ENCODE results near the gene STPG3. TPM values are rescaled to one million over a fixed set of nuclear protein-coding genes. Genes with fewer than 3 reads are reported as not detected.

The STPG3 gene
- polyA plus RNA-seq, 1 of the 3 experiments (the other 2 are of a cell fraction), result not detected

- no peak for TF ChIP-seq RFX5 (IDR thresholded peaks at IDR 0.05; ENCODE audit: low read length)
- TF ChIP-seq NFIC (IDR thresholded peaks at IDR 0.05; ENCODE audit: borderline replicate concordance), result peak; percentile 74
- TF ChIP-seq IRF3 (IDR thresholded peaks at IDR 0.05; ENCODE audit: low read depth, low read length), result no peak
- TF ChIP-seq YY1 (IDR thresholded peaks at IDR 0.05; ENCODE audit: low read depth), result no peak
- 0 out of 2 replicates have a peak, but pooled peaks have one; percentile 6 for TF ChIP-seq SIN3A (IDR thresholded peaks at IDR 0.05; ENCODE audit: borderline replicate concordance, low read depth, low read length)
- TF ChIP-seq USF2 (IDR thresholded peaks at IDR 0.05; ENCODE audit: borderline replicate concordance, low read depth, low read length), result no peak; the same call in 1 of the 2 replicates
- peak; percentile 59 for TF ChIP-seq NRF1 (IDR thresholded peaks at IDR 0.05; ENCODE audit: low read depth, low read length)
- peak; percentile 92 for TF ChIP-seq MAX (IDR thresholded peaks at IDR 0.05; ENCODE audit: low read depth)
- no peak for TF ChIP-seq ZBTB33 (IDR thresholded peaks at IDR 0.05; ENCODE audit: borderline replicate concordance, low read depth)
- TF ChIP-seq MEF2A (IDR thresholded peaks at IDR 0.05; ENCODE audit: borderline replicate concordance, low read depth), result no peak
- no peak for TF ChIP-seq PBX3 (IDR thresholded peaks at IDR 0.05)
- TF ChIP-seq USF1 (IDR thresholded peaks at IDR 0.05; ENCODE audit: borderline replicate concordance, low read depth), result peak; percentile 63
- TF ChIP-seq MXI1 (IDR thresholded peaks at IDR 0.05; ENCODE audit: low read depth, low read length), result peak; percentile 84
- no peak for TF ChIP-seq GATA2 (CRISPR knock-in tag; IDR thresholded peaks at IDR 0.05)
- TF ChIP-seq EP300 (IDR thresholded peaks at IDR 0.05; ENCODE audit: borderline replicate concordance in 1 of 2, low read depth in 1 of 2, low read length in 1 of 2), result no peak
- TF ChIP-seq TAF1 (IDR thresholded peaks at IDR 0.05; ENCODE audit: borderline replicate concordance, low read depth, low read length), result peak; percentile 65; the same call in 1 of the 2 replicates
- Histone ChIP-seq H3K27me3 (ENCODE audit: insufficient read depth) (no peaks in the 10 kb centered on the region), H2AFZ (ENCODE audit: low read depth) (peak overlapping the region; percentile 58; the same call in 1 of the 2 replicates), H3K27ac (ENCODE audit: low read depth in 2 of 2, low read length in 1 of 2) (peak overlapping the region; percentile 95 to 98), H3K4me3 (ENCODE audit: low read depth in 2 of 2, low read length in 1 of 2) (peak overlapping the region; percentile 57 to 71), H3K79me2 (ENCODE audit: insufficient read depth) (peaks cover 55% of the 10 kb centered on the region), H3K36me3 (replicated peaks in 1 of 2; ENCODE audit: control insufficient read depth in 1 of 2, insufficient read depth in 2 of 2, low read length in 1 of 2) (peaks cover 13 to 20% of the 10 kb centered on the region in 2 experiments), H3K4me2 (peak overlapping the region; percentile 97), H3K9me2 (no peaks in the 10 kb centered on the region), H3K9ac (peak overlapping the region; percentile 94), H4K20me1 (ENCODE audit: insufficient read depth) (peaks cover 29% of the 10 kb centered on the region), H3K4me1 (ENCODE audit: control insufficient read depth in 1 of 2, insufficient read depth in 2 of 2, low read depth in 1 of 2, low read length in 1 of 2) (peaks cover 17 to 37% of the 10 kb centered on the region in 2 experiments; a peak in 2 of 4 replicates), H3F3A (replicated peaks; ENCODE audit: insufficient read depth) (peaks cover 19% of the 10 kb centered on the region), H3K9me3 (no peaks in the 10 kb centered on the region)
- peak; percentile 84 for DNase-seq
- ChIA-PET POLR2A (interaction anchor here (0.8 to 6.4 kb wide), 20 partner anchors 10 to 170 kb away, joined by 3 to 83 read pairs (median 6); partner anchors contain the start of genes ANAPC2, CYSRT1, DPP7 and GRIN1), CTCF (interaction anchor here (1.1 to 2.1 kb wide), 11 partner anchors 11 to 211 kb away, joined by 3 to 9 read pairs (median 4); partner anchors contain the start of genes EXD3, NELFB, NOXA1 and NPDC1)
- WGBS (ENCODE audit: low lambda C conversion rate), result no CpG with 5 or more reads among the region's 58 CpGs
Measured at GRCh38 chr9:137240318-137240840, 10.7 kb upstream of the STPG3 start.

All from SK-N-SH (cell line).